Femur (tissue), 1 donor: ENCODE results near the gene FAH.

ENCODE experiments used
- DNase-seq: peaks from one replicate; pipeline ENCODE4 v3.0.0-alpha.2; 2017

FAH gene

DNA sequence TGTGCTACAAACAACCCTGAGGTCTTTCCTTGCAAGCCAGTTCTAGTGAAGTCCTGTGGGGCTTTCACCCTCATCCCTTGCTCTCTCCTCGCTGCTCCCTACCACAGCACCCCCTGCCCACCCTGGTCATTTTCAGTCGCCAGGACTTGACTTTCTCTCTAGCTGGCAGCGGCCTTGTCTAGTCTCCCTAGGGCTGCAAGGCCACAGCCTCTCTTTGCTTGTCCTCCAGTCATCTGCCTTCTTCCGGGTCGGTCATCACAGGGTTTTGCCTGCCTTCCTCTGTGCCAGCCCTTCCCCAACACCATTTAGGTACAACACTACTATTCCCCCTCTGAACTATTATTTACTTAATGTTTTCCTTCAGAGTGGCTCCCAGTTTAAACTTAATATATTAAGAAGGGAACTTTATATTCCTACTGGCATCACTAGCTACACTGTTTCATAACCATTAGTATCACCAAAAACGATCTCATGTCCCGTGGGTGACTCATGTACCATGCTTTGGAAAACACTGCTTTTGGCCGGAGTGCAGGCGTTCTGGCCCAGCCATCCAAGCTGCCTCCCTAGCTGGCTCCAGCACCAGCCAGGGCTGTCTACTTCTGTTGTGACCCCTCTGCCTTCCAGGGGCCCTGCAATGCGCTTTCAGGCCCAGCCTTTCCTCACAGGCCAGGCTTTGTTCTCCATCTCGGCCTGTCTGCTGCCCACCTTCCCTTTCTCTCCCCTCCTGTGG, 21.4 kb downstream of the FAH start:
- no peak for DNase-seq

DNA sequence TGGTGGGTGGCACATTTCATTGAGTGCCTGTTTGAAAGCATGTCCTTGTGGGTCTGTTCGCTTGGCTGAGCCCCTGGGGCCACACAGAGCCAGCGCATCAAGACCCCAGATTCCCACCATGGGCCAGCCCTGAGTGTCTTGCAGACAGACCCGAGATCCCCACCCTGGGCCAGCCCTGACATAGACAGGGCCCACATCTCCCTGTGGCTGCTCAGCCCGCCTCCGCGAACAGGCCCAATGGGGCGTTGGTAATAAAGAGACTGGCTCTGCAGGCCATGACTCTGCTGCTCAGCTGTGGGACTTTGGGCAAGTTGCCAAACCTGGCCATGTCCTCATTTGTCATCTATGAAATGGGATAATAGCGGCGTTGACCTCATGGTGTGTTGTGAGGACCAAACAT, 22.6 kb downstream of the FAH start:
- no peak for DNase-seq

GRCh38 chr15:80176443-80176842, 23.6 kb downstream of the FAH start:
- no peak for DNase-seq

- DNase-seq: no peak
These were observed 24.4 kb downstream of the FAH start for GRCh38 chr15:80177156-80177555.

DNA sequence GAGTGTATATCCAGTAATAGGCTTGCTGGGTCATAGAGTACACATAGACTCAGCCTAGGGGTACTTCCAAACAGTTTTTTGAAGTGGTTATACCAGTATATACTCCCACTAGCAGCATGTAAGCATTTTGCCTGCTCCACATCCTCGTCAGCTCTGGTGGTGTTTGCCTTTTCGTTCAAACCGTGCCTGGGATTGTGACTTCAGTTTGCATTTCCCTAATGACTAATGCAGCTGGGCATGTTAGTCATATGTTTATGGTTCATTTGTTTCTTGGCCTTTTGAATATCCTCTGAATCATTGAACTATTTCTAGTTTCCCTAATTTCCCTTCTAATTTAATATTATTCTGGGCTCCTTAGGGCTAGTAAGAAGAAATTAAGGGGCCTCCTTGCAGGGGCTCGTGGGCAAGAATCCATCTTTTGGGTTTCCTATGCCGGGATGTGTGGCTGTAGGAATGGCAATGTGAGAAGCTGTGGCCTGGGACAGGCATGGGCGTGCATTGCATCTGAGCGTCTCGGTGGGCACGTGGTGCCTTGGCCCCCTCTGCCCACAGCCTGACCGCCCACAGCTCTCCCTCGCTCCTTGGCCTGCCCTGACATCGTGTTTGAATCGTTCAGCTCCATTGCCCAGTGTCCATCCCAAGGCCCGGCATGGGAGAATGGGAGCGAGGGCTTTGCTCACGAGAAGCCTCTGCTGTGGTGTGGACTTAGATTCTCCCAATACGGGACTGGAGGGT, 26.4 kb downstream of the FAH start:
- DNase-seq: no peak

- no peak for DNase-seq
These were observed 27.1 kb downstream of the FAH start for GRCh38 chr15:80179935-80180334.

GRCh38 chr15:80180468-80180867, 27.7 kb downstream of the FAH start:
- DNase-seq: no peak

DNA sequence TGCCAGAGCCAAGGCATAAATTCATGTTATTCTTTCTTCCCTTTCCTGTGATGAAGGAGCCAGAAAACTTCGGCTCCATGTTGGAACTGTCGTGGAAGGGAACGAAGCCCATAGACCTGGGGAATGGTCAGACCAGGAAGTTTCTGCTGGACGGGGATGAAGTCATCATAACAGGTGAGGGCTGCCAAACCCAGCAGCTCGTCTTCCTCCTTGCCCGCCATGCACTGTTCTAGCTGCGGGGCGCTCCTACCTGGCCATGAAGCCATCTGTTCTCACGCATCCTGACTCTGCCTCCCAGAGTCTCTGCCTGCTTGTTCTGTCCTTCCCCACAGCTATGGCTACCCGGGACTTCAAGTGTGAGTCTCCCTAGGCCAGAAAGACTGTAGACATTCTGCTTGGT, 28.2 kb downstream of the FAH start:
- no peak for DNase-seq

DNA sequence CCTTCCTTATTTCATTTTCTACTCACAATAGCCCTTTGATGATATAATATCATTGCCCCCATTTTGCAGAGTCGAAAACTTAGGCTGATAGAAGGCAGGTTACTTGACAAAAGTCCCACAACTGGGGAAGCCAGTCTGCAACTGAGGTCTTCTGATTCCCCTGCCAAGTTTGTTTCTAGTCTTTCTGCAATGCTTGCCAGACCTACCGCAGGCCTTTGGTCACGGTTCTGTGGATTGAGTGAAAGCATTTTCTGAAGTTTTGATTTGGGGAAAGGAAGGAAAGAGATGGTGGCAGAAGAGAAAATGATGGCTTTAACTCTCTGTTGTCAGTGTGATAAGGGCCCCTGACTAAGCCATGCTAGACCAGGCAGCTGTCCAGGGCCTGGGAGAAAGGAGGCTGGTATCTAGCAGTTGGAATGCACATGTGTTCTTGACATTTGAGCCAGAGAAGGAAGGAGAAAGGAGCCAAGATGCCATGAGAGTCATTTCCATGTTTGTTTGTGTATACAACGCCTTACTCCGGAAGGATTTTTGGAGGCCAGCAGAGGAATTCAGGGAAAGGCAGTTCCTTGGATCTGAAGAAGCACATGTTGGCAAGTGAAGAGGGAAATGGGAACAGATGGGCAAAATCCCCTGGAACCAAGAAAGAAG, 29.9 kb downstream of the FAH start:
- no peak for DNase-seq

DNA sequence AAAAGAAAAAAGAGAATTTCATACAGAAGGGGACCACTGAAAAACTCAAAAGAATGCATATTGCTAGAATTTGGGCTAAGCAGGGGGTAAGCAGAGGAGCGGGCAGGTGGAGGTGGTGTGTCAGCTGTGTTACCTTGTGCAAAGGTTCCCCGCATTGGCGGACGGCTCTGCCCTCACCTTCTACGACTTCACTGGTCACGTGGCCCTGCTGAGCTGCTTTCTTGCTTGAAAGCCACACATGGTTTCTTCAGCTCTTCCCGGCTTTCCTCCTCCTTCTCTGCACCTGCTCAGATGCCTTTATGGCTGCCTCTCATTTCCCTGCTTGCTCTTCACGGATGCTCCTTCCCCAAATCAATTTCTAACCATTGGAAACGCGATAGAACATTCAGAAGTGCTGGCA, 30.5 kb downstream of the FAH start:
- no peak for DNase-seq

DNA sequence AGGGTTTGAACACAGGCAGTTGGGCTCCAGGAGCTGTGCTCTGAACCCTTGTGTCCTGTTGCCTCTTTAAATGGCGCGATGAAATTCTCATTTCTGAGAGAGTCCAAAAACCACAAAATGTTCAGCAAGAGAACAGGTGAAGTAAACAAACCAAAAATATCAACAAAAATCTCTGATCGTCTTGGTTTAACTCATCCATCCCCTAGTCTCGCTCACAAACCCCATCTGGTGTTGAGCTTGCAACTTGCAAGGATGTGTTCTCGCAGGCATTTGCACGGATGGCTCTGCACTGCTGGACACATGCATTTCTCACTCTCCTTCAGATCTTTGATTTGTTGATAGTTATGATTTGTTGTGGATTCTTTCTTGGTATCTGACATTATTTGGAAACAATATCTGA, 31.1 kb downstream of the FAH start:
- DNase-seq: no peak

DNA sequence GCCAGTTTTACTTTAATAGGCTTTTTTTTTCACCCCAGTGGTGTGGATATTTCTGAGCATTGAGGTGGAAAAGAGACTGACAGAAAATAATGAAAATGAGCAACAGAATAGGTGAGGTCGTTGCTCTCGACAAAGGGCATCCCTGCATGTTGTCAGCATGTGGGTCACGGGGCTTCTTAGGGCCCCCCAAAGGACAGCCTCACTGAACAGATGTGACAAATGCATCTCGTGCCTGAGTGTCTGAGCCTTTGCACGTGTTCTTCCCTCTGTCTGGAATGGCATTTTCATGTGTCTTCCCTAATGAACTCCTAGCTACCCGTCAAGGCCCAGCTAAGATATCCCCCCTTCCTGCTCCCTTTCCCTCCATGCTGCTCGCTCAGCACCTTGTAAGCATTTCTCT, 31.8 kb downstream of the FAH start:
- no peak for DNase-seq

- DNase-seq: no peak
These were observed 32.4 kb downstream of the FAH start for GRCh38 chr15:80185152-80185551.

DNA sequence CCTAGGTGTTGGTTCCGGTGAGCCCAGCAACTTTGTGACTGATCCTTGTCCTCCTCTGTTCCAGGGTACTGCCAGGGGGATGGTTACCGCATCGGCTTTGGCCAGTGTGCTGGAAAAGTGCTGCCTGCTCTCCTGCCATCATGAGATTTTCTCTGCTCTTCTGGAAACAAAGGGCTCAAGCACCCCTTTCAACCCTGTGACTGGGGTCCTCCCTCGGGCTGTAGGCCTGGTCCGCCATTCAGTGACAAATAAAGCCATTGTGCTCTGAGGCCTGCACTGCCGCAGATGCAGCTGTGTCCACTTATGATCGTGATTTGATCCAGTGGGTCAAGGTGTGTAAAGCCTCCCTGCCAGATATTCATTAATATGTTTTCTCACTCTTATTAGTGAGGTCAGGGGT, 33.3 kb downstream of the FAH start:
- DNase-seq: no peak

DNA sequence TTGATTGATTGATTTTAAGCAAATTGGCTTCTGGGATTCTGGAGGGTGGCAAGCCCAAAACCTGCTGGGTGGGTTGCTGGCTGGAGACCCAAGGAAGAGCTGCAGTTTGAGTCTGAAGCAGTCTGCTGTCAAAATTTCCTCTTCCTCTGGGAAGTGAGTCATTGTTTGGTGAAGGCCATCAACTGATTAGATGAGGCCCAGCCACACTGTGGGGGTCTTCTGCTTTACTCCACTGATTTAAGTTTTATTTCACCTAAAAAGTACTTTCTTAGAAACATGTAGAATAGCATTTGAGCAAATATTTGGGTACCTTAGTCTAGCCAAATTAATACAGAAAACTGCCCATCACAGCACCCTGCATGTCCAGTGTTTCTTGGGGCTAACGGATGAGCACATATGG, 33.8 kb downstream of the FAH start:
- DNase-seq: no peak

- no peak for DNase-seq
These were observed 35.5 kb downstream of the FAH start for GRCh38 chr15:80188251-80188650.

DNA sequence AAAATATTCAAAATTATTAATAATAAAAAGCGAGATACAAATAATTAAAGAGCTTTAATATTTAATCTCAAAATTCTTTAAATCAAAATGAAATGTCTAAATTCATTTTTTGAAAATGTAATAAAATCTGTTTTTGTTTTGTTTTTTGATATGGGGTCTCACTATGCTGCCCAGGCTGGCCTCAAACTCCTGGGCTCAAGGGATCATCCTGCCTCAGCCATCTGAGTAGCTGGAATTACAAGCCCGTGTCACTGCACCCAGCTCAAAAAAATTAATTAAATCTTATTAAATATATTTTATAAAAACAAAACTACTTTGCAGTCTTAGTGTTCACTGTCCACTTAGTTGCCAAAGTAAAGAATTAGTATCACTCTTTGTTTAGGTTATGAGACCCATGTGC, 38.4 kb downstream of the FAH start:
- no peak for DNase-seq

DNA sequence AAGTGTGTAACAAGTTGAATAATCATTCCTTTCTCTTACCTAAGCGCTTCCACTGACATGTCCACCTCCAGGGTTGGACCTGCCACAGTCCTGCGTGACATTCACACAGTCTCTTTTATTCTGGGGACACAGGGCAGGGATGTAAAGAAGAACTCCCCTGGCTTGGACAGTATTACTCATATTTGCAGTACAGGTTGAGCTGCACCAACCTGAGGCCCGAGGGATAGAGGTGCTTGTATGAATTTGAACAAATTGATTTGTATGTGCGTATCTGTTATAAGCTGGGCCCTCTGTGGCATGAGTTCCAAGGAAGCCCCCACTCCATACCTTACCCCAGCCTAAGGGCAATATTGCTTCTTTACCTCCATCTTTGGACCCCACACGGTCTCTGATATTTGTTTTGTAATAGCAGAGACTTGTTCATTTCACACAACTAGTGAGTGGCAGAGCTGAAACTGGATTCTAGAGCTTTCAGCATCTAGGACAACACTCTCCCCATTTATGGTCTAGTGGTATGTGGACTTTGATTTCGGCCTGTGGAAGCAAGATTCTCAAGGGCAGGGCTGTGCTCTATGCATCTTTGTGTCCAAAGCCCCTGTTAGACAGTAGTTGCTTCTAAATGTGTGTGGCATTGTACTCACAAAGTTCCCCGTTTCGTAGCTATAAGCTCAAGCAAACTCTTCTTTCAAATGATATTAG, 39.2 kb downstream of the FAH start:
- DNase-seq: no peak

- no peak for DNase-seq
These were observed 41.4 kb downstream of the FAH start for GRCh38 chr15:80194186-80194585.

DNA sequence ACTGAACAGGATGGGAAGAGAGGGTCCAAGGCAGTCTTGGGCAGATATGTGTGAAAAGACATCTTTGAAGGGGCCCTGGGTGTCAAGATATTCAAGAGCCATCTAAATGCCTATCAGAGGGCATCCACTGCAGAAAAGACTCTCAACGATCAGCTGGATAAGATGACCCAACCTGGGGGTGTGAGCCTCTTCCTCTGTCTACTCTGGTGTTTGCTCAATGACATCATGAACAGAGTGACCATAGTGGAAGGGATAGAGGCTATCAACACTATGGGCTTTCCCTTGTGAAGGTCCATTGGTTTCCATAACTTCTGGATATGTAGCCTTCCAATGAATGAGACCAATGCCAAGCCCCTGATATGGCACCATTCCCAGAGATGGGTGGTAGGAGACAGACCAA, 42.1 kb downstream of the FAH start:
- no peak for DNase-seq

GRCh38 chr15:80199366-80199765, 46.6 kb downstream of the FAH start:
- no peak for DNase-seq

GRCh38 chr15:80199869-80200268, 47.1 kb downstream of the FAH start:
- DNase-seq: no peak

GRCh38 chr15:80201256-80202015, 48.6 kb downstream of the FAH start:
- DNase-seq: no peak
